HCT116 (cell line): ENCODE measurements around the gene RSRC1. TPM values are rescaled to one million over a fixed set of nuclear protein-coding genes. Genes with fewer than 3 reads are reported as not detected.

Experiments
- ATAC-seq: fragments of 200-7000 bp; cut with Tn5 transposase; 2 replicates; pipeline ENCODE4 v1.9.1; 2020; ENCODE audit warnings: mild to moderate bottlenecking, moderate library complexity
- BruUV-seq: library from RNA; stranded (reverse); fragments of 400-500 nt; replicated peaks from 2 replicates; lab custom pipeline; 2021; lab: Mats Ljungman, UMichigan
- CTCF ChIA-PET: fragments of 300-600 bp; sonication (Branson Sonifier 250); formaldehyde crosslinking; loops from one replicate; lab custom pipeline; 2021; ENCODE audit warnings: antibody characterized with exemption; lab: Charles Lee
- POLR2A ChIA-PET: fragments of 300-600, 350-600 bp; sonication (Branson Sonifier 250); formaldehyde crosslinking; loops from one replicate; lab custom pipeline; 2021; ENCODE audit warnings: antibody characterized with exemption; lab: Charles Lee
- RAD21 ChIA-PET, 2 experiments: fragments of 300-600 bp; sonication (Branson Sonifier 250); formaldehyde crosslinking; loops; one replicate each; lab custom pipeline; 2023; ENCODE audit warnings: low total read pairs in 2 of 2; ENCODE audit not compliant: uncharacterized antibody in 2 of 2, unreplicated experiment in 2 of 2, low non-redundant PET in 1 of 2; lab: Charles Lee
- DNase-seq: peaks from one replicate; pipeline ENCODE4 v3.0.0-alpha.2; 2010; ENCODE audit warnings: low read depth, low spot score
- H2AFZ ChIP-seq: fragments of 200-600 bp; shearing (Covaris generic), sonication (generic); 2 replicates; pipeline ENCODE4 v1.6.1; 2017; ENCODE audit warnings: low read depth, mixed run types, mixed read lengths, antibody characterized with exemption, low read length; ENCODE audit not compliant: poor library complexity, severe bottlenecking
- H3K27ac ChIP-seq: 2 replicates; pipeline ENCODE4 v1.5.1; 2012; ENCODE audit warnings: low read depth, low read length
- H3K27me3 ChIP-seq: fragments of 200-600 bp; sonication (generic); 2 replicates; pipeline ENCODE4 v1.6.1; 2016; ENCODE audit warnings: mixed run types, low read length, mixed read lengths; ENCODE audit not compliant: insufficient read depth
- H3K36me3 ChIP-seq, 2 experiments: fragments of 200-500 bp in 1 of 2; fragments of 200-600 bp in 1 of 2; sonication (Bioruptor generic) in 1 of 2; sonication (generic) in 1 of 2; 2 replicates each; pipeline versions ENCODE4 v1.5.1 to v1.6.1; 2014 to 2016; ENCODE audit warnings: low read length in 2 of 2, inconsistent platforms in 1 of 2, mixed read lengths in 1 of 2, mixed run types in 1 of 2; ENCODE audit not compliant: insufficient read depth in 2 of 2, control insufficient read depth in 1 of 2
- H3K4me1 ChIP-seq, 2 experiments: fragments of 200-600 bp in 1 of 2; sonication (generic) in 1 of 2; 2 replicates each; pipeline versions ENCODE4 v1.5.1 to v1.6.1; 2012 to 2017; ENCODE audit warnings: low read length in 2 of 2, inconsistent platforms in 1 of 2, mild to moderate bottlenecking in 1 of 2, mixed read lengths in 1 of 2, mixed run types in 1 of 2, moderate library complexity in 1 of 2; ENCODE audit not compliant: insufficient read depth in 2 of 2, control insufficient read depth in 1 of 2
- H3K4me2 ChIP-seq: fragments of 200-600 bp; sonication (generic); 2 replicates; pipeline ENCODE4 v1.6.1; 2017; ENCODE audit warnings: mixed run types, low read length, mixed read lengths
- H3K4me3 ChIP-seq, 2 experiments: fragments of 200-600 bp in 1 of 2; sonication (generic) in 1 of 2; replicated peaks in 1 of 2; 2 replicates each; pipeline ENCODE4 v1.5.1; 2011 to 2016; ENCODE audit warnings: low read length in 2 of 2, control low read depth in 1 of 2, low read depth in 1 of 2, mild to moderate bottlenecking in 1 of 2, mixed read lengths in 1 of 2, mixed run types in 1 of 2
- H3K79me2 ChIP-seq: fragments of 200-600 bp; sonication (generic); 2 replicates; pipeline ENCODE4 v1.6.1; 2017; ENCODE audit warnings: mild to moderate bottlenecking, mixed run types, low read length, moderate library complexity, mixed read lengths; ENCODE audit not compliant: insufficient read depth
- H3K9ac ChIP-seq: fragments of 200-600 bp; sonication (generic); 2 replicates; pipeline ENCODE4 v1.6.1; 2016; ENCODE audit warnings: low read length, mixed read lengths
- H3K9me2 ChIP-seq: fragments of 200-600 bp; sonication (generic), shearing (Covaris generic); 2 replicates; pipeline ENCODE4 v1.6.1; 2017; ENCODE audit warnings: mixed run types, mild to moderate bottlenecking, moderate library complexity; ENCODE audit not compliant: insufficient read depth
- H3K9me3 ChIP-seq, 2 experiments: fragments of 200-500 bp in 1 of 2; fragments of 200-600 bp in 1 of 2; sonication (Bioruptor generic) in 1 of 2; sonication (generic) in 1 of 2; 2 replicates each; pipeline ENCODE4 v1.6.1; 2014 to 2017; ENCODE audit warnings: low read length in 2 of 2, mixed read lengths in 2 of 2, inconsistent platforms in 1 of 2, low read depth in 1 of 2, mild to moderate bottlenecking in 1 of 2, mixed run types in 1 of 2, moderate library complexity in 1 of 2; ENCODE audit not compliant: control insufficient read depth in 1 of 2, insufficient read depth in 1 of 2
- H4K20me1 ChIP-seq: fragments of 200-600 bp; sonication (generic), shearing (Covaris generic); 2 replicates; pipeline ENCODE4 v1.6.1; 2017; ENCODE audit warnings: mixed run types, mild to moderate bottlenecking, moderate library complexity; ENCODE audit not compliant: insufficient read depth
- ATF3 ChIP-seq: IDR thresholded peaks from 2 replicates; pipeline ENCODE4 v1.6.1; 2012
- CBX3 ChIP-seq: IDR thresholded peaks from 2 replicates; pipeline ENCODE4 v1.6.1; 2012; ENCODE audit warnings: low read depth
- CEBPB ChIP-seq: IDR thresholded peaks from 2 replicates; pipeline ENCODE4 v1.6.1; 2012; ENCODE audit warnings: low read depth
- RAD21 ChIP-seq: IDR thresholded peaks from 2 replicates; pipeline ENCODE4 v1.6.1; 2012; ENCODE audit warnings: low read depth, mild to moderate bottlenecking
- SIN3A ChIP-seq: IDR thresholded peaks from 2 replicates; pipeline ENCODE4 v1.6.1; 2012; ENCODE audit warnings: low read depth
- SRF ChIP-seq: IDR thresholded peaks from 2 replicates; pipeline ENCODE4 v1.6.1; 2012; ENCODE audit warnings: low read depth
- TCF7L2 ChIP-seq: IDR thresholded peaks from 2 replicates; pipeline ENCODE4 v1.7.0; 2011; ENCODE audit warnings: borderline replicate concordance, inconsistent platforms; ENCODE audit not compliant: insufficient read depth, insufficient read length; ENCODE audit errors: extremely low read depth
- ZFX ChIP-seq: fragments of 450-650 bp; IDR thresholded peaks from 2 replicates; pipeline ENCODE4 v1.6.1; 2017
- intact Hi-C: fragments of 100-400 bp; cut with micrococcal nuclease; formaldehyde crosslinking; loops from 2 replicates; pipeline ENCODE4 v1.10.0; 2022
- total RNA-seq: library from RNA; stranded (reverse); gene quantifications from one replicate; pipeline ENCODE4 v1.2.1, GENCODE V29; 2021; ENCODE audit not compliant: unreplicated experiment
- TF ChIP-seq, protein P1 (sequence below): IDR thresholded peaks from 2 replicates; pipeline ENCODE4 v1.6.1; 2012; ENCODE audit warnings: low read depth

Gene RSRC1
- total RNA-seq, 1 experiment from 2014 or later, result 37.1 TPM

- BruUV-seq, result no TSS peak
Observed at GRCh38 chr3:158369279-158369678, 259.4 kb downstream of the RSRC1 start.

More at GRCh38 chr3:158369279-158369678, 259.4 kb downstream of the RSRC1 start:
- H3K4me1 ChIP-seq, result no peaks in the 10 kb centered on the region
- CTCF ChIA-PET, result no interaction called here
- ATAC-seq (no peak), DNase-seq (no peak)
- RAD21 ChIA-PET, result no interaction called here
- H3K79me2 ChIP-seq, result no peaks in the 10 kb centered on the region
- H3K9me3 ChIP-seq, result no peaks in the 10 kb centered on the region
- H4K20me1 ChIP-seq, result no peaks in the 10 kb centered on the region
- no peak overlapping the region for H3K9ac ChIP-seq
- H3K27me3 ChIP-seq, result no peaks in the 10 kb centered on the region
- no peak overlapping the region for H3K4me2 ChIP-seq
- no peaks in the 10 kb centered on the region for H3K36me3 ChIP-seq
- H3K27ac ChIP-seq, result no peak overlapping the region
- H3K9me2 ChIP-seq, result no peaks in the 10 kb centered on the region
- no peak overlapping the region for H2AFZ ChIP-seq
- H3K4me3 ChIP-seq, result no peak overlapping the region
- TF ChIP-seq ATF3 (no peak), CEBPB (no peak), SIN3A (no peak), TCF7L2 (no peak), SRF (no peak), CBX3 (no peak), RAD21 (no peak), ZFX (no peak)
- TF ChIP-seq, protein P1, sequence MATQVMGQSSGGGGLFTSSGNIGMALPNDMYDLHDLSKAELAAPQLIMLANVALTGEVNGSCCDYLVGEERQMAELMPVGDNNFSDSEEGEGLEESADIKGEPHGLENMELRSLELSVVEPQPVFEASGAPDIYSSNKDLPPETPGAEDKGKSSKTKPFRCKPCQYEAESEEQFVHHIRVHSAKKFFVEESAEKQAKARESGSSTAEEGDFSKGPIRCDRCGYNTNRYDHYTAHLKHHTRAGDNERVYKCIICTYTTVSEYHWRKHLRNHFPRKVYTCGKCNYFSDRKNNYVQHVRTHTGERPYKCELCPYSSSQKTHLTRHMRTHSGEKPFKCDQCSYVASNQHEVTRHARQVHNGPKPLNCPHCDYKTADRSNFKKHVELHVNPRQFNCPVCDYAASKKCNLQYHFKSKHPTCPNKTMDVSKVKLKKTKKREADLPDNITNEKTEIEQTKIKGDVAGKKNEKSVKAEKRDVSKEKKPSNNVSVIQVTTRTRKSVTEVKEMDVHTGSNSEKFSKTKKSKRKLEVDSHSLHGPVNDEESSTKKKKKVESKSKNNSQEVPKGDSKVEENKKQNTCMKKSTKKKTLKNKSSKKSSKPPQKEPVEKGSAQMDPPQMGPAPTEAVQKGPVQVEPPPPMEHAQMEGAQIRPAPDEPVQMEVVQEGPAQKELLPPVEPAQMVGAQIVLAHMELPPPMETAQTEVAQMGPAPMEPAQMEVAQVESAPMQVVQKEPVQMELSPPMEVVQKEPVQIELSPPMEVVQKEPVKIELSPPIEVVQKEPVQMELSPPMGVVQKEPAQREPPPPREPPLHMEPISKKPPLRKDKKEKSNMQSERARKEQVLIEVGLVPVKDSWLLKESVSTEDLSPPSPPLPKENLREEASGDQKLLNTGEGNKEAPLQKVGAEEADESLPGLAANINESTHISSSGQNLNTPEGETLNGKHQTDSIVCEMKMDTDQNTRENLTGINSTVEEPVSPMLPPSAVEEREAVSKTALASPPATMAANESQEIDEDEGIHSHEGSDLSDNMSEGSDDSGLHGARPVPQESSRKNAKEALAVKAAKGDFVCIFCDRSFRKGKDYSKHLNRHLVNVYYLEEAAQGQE, result no peak
- POLR2A ChIA-PET, result no interaction called here
- intact Hi-C loops, result no loop called here
